ENCODE data around the gene STEAP2.
A peak's percentile ranks its signal among the peaks of the same experiment; 100 is the strongest.

STEAP2 gene

DNA sequence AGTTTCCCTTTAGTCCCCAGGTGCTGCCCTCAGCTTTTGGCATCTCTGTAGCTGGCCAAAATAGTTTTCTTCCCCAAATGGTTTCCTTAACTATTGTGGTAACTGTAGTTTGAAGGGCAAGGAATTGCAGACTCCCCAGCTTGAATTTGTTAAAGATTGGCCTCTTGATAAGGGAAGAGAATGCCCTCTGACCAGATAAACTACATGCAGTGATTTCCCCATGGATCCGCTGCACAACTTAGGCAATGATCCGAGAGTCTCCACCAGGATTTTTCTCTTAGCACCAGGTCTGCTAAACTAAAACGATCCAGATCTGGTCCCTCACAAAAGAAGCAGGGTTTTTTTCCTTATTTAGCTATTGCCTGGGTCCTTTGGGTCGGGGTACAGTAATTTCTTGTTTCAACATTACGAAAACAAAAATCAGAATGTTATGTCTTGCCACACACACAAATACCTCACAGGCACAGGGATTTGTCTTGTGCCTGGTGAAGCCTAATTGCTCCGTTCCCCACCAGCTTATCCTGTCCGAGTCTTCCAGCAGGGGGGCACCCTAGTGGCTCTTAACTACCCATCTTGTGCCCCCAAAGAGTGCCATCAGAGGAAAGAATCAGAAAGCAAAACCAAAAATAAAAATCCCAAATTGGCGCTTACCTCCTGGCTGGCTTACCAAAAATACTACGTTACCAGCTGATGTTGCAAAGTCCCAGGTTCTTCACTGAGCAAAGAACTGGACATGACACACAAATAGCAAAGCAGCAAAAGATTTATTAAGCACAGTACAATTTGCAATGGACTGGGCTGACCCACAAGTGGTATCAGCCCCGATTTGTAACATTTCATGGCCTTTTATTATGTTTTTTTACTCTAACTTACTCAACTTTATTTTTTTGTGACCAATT, 16.4 kb upstream of the STEAP2 start:
- DNase-seq (ENCODE audit: low read depth): no peak

GRCh38 chr7:90201500-90202195, 9.9 kb upstream of the STEAP2 start:
- no peak for DNase-seq (ENCODE audit: low read depth)

DNA sequence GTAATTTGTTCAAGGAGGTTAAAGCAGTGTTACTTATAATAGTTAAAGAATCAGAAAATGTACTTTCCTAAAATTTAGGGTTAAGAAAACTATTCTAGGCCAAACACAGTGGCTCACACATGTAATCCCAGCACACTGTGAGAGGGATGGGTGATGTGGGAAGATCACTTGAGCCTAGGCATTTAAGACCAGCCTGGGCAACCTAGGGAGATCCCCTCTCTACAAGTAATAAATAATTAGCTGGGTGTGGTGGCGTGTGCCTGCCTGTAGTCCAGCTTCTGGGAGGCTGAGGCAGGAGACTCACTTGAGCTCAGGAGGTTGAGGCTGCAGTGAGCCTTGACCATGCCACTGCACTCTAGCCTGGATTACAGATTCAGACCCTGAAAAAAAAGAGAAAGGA, 3.6 kb upstream of the STEAP2 start:
- no peak for DNase-seq (ENCODE audit: low read depth)

- no peak for DNase-seq (ENCODE audit: low read depth)
These were observed 1.8 kb upstream of the STEAP2 start for GRCh38 chr7:90209776-90210175.

DNA sequence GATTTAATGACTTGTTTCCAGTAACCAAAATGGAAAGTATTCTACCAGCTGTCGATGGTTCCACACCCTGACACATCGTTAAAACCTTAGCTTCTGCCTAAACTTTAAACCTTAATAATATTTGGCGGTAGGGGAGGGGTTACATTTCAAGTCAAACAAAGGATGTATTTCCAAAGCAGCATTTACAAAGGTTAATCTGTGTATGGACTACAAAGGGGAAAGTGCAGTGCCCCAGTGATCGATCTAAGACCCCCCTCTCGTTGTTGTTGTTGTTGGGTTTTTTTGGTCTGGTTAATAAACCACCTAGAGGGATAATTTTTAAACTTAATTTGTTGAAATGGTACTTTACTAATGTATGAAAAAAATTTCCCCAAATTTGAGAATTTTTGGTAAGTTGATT, 1.1 kb upstream of the STEAP2 start:
- DNase-seq (ENCODE audit: low read depth): no peak

DNA sequence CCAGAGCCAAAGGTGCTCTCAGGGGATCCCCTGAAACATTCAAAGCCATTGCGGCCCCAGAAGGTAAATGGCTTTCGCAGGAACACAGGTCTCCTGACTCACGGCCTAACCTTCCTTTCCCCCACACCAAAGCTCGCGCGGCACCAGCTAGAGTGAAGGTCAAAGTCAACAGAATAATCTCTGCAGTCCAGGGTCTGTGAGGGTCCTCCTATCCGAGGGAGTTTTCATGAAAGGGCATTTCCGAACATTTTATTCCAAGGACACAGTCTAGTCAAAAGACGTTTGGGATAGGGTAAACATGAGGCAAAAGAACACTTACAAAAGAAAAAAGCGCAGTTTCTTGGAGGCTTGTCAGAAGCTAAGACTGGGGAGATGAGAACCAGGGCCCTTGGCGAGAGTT, 559 bp upstream of the STEAP2 start:
- DNase-seq (ENCODE audit: low read depth): no peak

GRCh38 chr7:90212149-90212495, 582 bp downstream of the STEAP2 start:
- no peak for DNase-seq (ENCODE audit: low read depth)

- DNase-seq (ENCODE audit: low read depth): no peak
These were observed 2.0 kb downstream of the STEAP2 start for GRCh38 chr7:90213521-90213920.

GRCh38 chr7:90216080-90216674, 4.6 kb downstream of the STEAP2 start:
- DNase-seq (ENCODE audit: low read depth): no peak

DNA sequence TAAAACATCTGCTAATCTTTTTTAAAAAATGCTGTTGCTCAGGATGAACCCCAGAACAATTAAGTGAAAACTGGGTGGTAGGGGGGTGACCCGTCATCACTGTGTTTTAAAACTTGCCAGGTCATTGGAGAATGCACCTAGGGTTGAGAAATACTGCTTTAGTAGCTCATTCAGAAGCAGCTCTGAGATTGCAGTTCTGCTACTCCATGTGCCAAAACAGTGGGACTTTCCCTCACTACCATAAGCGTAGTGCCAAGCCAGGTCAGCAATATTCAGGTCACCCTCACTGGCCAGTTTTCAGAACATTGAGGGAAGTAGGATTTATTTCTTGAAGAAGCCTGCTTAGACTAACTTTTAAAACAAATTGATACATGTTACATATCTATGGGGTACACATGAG, 5.2 kb downstream of the STEAP2 start:
- no peak for DNase-seq (ENCODE audit: low read depth)

- DNase-seq (ENCODE audit: low read depth): no peak
These were observed 10.8 kb downstream of the STEAP2 start for GRCh38 chr7:90222390-90222789.

DNA sequence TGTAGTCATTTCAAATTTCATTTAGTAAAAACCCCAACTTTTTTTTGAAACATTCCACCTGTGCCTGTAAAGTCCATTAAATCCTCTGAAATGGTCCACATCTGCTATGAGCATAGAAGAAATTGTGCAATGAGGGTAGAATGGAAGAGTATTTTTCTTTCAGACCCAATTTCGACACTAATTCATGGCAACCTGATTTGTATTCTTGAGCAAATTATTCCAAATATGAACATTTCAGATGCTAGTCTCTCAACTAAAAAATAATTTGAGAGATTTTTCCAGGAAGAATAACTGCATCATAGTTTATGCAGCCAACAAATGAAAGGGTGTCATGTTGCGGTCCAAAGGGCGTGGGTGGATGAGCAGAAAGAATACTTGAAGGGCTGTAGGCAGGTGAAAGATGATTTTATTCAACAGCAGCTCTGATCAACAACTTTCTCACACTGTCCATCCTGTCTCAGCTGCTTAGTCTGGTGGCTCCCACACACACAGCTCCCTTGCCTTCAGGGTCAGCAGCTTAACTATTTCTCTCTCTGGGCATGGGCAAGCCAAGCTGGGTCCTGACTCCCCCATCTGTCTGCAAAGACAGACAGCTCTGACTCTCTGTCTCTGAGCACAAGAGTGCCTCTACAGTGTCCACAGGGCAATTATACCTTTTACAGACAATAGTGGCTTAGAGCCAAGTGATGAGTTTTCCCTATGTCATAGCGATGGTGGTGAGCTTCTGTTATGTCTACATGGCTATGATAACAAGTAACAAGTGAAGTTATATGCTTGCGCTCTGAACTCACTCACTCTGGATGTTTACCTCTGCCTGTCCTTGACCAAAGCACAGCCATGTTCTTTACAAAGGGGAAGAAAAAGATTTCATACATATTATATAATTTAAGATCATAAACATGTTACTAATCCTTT, 11.5 kb downstream of the STEAP2 start:
- peak; percentile 58 for DNase-seq (ENCODE audit: low read depth)

- DNase-seq (ENCODE audit: low read depth): no peak
These were observed 12.7 kb downstream of the STEAP2 start for GRCh38 chr7:90224195-90224594.

DNA sequence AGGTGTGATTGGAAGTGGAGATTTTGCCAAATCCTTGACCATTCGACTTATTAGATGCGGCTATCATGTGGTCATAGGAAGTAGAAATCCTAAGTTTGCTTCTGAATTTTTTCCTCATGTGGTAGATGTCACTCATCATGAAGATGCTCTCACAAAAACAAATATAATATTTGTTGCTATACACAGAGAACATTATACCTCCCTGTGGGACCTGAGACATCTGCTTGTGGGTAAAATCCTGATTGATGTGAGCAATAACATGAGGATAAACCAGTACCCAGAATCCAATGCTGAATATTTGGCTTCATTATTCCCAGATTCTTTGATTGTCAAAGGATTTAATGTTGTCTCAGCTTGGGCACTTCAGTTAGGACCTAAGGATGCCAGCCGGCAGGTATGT, 13.6 kb downstream of the STEAP2 start:
- DNase-seq (ENCODE audit: low read depth): no peak

DNA sequence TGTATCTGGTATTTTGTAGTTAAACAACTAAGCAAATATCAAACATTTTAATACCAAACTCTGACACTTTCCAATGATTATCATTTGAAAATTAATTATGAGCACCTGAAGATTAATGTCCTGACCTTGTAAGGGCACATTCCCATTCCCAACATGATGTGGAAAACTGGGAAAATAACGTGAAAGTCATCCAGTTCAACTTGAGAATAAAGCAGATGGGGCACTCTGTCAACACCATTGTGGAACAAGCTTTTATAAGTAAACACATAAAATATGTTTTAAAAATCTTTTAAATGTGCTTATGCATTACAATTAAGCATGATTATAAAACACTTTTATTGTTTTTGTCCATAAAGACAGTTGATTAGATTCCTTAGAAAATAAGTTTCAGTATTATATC, 14.1 kb downstream of the STEAP2 start:
- no peak for DNase-seq (ENCODE audit: low read depth)

DNA sequence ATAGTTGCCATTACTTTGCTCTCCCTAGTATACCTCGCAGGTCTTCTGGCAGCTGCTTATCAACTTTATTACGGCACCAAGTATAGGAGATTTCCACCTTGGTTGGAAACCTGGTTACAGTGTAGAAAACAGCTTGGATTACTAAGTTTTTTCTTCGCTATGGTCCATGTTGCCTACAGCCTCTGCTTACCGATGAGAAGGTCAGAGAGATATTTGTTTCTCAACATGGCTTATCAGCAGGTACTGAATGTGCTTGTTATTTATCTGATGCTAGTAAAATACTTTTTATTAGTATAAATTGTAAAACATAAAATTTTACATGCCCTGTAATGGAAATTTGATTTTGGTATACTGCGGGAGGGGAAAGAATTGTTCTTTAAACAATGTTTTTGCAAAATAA, 15.7 kb downstream of the STEAP2 start:
- no peak for DNase-seq (ENCODE audit: low read depth)

GRCh38 chr7:90229682-90230081, 18.1 kb downstream of the STEAP2 start:
- DNase-seq (ENCODE audit: low read depth): no peak

GRCh38 chr7:90230834-90231233, 19.3 kb downstream of the STEAP2 start:
- DNase-seq (ENCODE audit: low read depth): no peak

DNA sequence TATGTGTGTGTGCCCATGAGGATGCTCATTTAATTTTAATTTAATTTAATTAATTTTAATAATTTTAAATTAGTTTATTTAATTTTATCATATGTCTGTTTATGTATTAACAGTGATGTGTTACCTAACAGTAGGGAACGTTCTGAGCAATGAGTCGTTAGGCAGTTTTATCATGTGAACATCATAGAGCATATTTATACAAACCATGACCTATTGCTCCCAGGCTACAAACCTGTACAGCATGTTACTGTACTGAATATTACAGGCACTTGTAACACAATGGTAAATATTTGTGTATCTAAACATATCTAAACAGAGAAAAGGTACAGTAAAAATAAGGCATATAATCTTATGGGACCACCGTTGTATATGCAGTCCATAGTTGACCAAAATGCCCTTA, 19.8 kb downstream of the STEAP2 start:
- DNase-seq (ENCODE audit: low read depth): no peak

- DNase-seq (ENCODE audit: low read depth): no peak
These were observed 20.9 kb downstream of the STEAP2 start for GRCh38 chr7:90232430-90232829.

- DNase-seq (ENCODE audit: low read depth): no peak
These were observed 22.0 kb downstream of the STEAP2 start for GRCh38 chr7:90233569-90233968.

GRCh38 chr7:90236721-90237289, 25.3 kb downstream of the STEAP2 start:
- DNase-seq (ENCODE audit: low read depth): no peak
